Ishikawa (cell line): ENCODE results near the gene ANKRD11.

Experiments used
- CEBPB ChIP-seq: IDR thresholded peaks from 2 replicates; pipeline ENCODE4 v1.6.1; 2012
- CREB1 ChIP-seq: IDR thresholded peaks from 2 replicates; pipeline ENCODE4 v1.6.1; 2012; ENCODE audit warnings: low read depth
- NFIC ChIP-seq: IDR thresholded peaks from 2 replicates; pipeline ENCODE4 v1.6.1; 2012
- RAD21 ChIP-seq: IDR thresholded peaks from 2 replicates; pipeline ENCODE4 v1.6.1; 2012; ENCODE audit warnings: low read depth
- YY1 ChIP-seq: IDR thresholded peaks from 2 replicates; pipeline ENCODE4 v1.6.1; 2012; ENCODE audit warnings: low read depth

DNA sequence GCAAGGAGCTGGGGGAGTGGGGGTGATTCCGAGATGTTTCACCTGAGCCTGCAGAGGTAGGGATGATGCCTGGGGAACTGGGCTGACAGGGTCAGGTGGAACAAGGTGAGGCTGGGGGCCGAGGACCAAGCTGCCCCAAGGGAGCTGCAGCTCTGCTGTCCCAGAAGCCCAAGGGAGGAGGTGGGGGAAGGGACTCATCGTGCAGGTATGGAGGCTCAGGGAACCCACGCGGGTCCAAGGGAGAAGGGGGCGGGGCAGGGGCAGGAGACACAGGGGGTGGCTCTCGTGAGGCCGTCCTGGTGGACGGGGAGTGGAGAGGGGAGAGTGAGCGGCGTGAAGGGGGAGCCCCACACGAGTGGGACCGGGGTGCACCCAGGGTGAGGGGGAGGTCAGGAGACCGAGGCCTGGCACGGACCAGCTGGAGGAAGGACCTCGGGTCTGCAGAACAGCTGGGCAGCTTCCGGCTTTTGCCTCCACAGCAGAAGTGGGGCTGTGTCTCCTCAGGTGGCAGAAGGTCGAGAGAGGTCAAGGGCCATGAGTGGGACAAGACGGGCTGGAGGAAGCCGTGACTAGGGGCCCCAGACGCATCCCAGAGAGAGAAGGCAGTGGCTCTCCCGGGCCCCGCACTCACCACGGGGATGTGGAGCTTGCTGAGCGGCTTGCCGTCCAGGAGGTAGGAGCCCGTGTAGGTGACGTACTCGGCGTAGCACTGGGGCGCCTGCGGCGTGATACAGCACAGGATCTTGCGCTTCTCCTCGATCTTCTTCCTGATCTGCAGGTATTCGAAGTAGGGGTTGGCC is 211.7 kb downstream of the ANKRD11 start:
- TF ChIP-seq CEBPB (no peak), YY1 (no peak), CREB1 (no peak), NFIC (no peak), RAD21 (no peak)
